ENCODE data around the gene DNAJC9.
"Not testable (repeated sequence)": the region's sequence is repeated elsewhere in the genome, so short reads cannot be mapped to it uniquely, and the experiment has no call there.

The DNAJC9 gene

GRCh38 chr10:73246646-73247508 lies at the start of gene DNAJC9:
Gene DNAJC9, minus strand, starts transcription at chr10:73247255. Its CDS starts 66 bp downstream, at chr10:73247189.
- peak; percentile 92 for DNase-seq

- no peak for DNase-seq
Measured at GRCh38 chr10:73293461-73293860, 46.4 kb upstream of the DNAJC9 start.

GRCh38 chr10:73289958-73290357 lies 42.9 kb upstream of the DNAJC9 start:
- no peak for DNase-seq

- no peak for DNase-seq
Measured at GRCh38 chr10:73287441-73287840, 40.4 kb upstream of the DNAJC9 start.

- no peak for DNase-seq
Measured at GRCh38 chr10:73281097-73281496, 34.0 kb upstream of the DNAJC9 start.

- no peak for DNase-seq
Measured at GRCh38 chr10:73264423-73264822, 17.4 kb upstream of the DNAJC9 start.

- no peak for DNase-seq
Measured at GRCh38 chr10:73263693-73264347, 16.8 kb upstream of the DNAJC9 start.

GRCh38 chr10:73262880-73263555 lies 16.0 kb upstream of the DNAJC9 start:
- no peak for DNase-seq

- no peak for DNase-seq
Measured at GRCh38 chr10:73262105-73262730, 15.2 kb upstream of the DNAJC9 start.

- no peak for DNase-seq
Measured at GRCh38 chr10:73261362-73261995, 14.4 kb upstream of the DNAJC9 start.

- not testable (repeated sequence) for DNase-seq
Measured at GRCh38 chr10:73258612-73259011, 11.6 kb upstream of the DNAJC9 start.

- DNase-seq: no peak
Measured at GRCh38 chr10:73253225-73253555, 6.1 kb upstream of the DNAJC9 start.

- DNase-seq: peak; percentile 87
Measured at GRCh38 chr10:73252445-73253224, 5.6 kb upstream of the DNAJC9 start, which contains the start of gene MRPS16. Gene MRPS16, minus strand, starts transcription at chr10:73252644. Its CDS starts 162 bp downstream, at chr10:73252482.

- no peak for DNase-seq
Measured at GRCh38 chr10:73251683-73252444, 4.8 kb upstream of the DNAJC9 start.

GRCh38 chr10:73248259-73248724 lies 1.2 kb upstream of the DNAJC9 start:
- no peak for DNase-seq

GRCh38 chr10:73247509-73248258 lies 629 bp upstream of the DNAJC9 start:
- DNase-seq: no peak

GRCh38 chr10:73246322-73246645 lies 771 bp downstream of the DNAJC9 start:
- DNase-seq: no peak

- no peak for DNase-seq
Measured at GRCh38 chr10:73244866-73245477, 2.1 kb downstream of the DNAJC9 start.

- no peak for DNase-seq
Measured at GRCh38 chr10:73239908-73240307, 7.1 kb downstream of the DNAJC9 start.
